CD4-positive, alpha-beta T cell treated with Interleukin-17A for 4 hours (primary cell): ENCODE measurements around the gene EFHB.
A peak's percentile ranks its signal among the peaks of the same experiment; 100 is the strongest.
"Not testable (repeated sequence)": the region's sequence is repeated elsewhere in the genome, so short reads cannot be mapped to it uniquely, and the experiment has no call there.

Source experiments
- DNase-seq: peaks from one replicate; pipeline ENCODE4 v3.0.0-alpha.2; 2020; ENCODE audit warnings: mixed read lengths

Gene EFHB

GRCh38 chr3:19934098-19934566 lies at the start of gene EFHB:
Gene EFHB, minus strand, starts transcription at chr3:19934217. Its CDS starts 199 bp downstream, at chr3:19934018.
- DNase-seq = no peak

GRCh38 chr3:19972054-19972453 lies 38.0 kb upstream of the EFHB start:
- DNase-seq = no peak

- no peak for DNase-seq
Observed at GRCh38 chr3:19970327-19970726, 36.3 kb upstream of the EFHB start.

- DNase-seq = no peak
Observed at GRCh38 chr3:19967812-19968211, 33.8 kb upstream of the EFHB start.

GRCh38 chr3:19967208-19967607 lies 33.2 kb upstream of the EFHB start:
- DNase-seq = no peak

GRCh38 chr3:19961960-19962359 lies 27.9 kb upstream of the EFHB start:
- DNase-seq = no peak

- DNase-seq = no peak
Observed at GRCh38 chr3:19960696-19961095, 26.7 kb upstream of the EFHB start.

GRCh38 chr3:19959505-19959904 lies 25.5 kb upstream of the EFHB start:
- DNase-seq = no peak

GRCh38 chr3:19957354-19957753 lies 23.3 kb upstream of the EFHB start:
- not testable (repeated sequence) for DNase-seq

- no peak for DNase-seq
Observed at GRCh38 chr3:19954676-19955075, 20.7 kb upstream of the EFHB start.

GRCh38 chr3:19950316-19950715 lies 16.3 kb upstream of the EFHB start:
- no peak for DNase-seq

GRCh38 chr3:19948226-19948591 lies 14.2 kb upstream of the EFHB start:
- DNase-seq = no peak

GRCh38 chr3:19947549-19948225 lies 13.7 kb upstream of the EFHB start:
- DNase-seq = peak; percentile 52

GRCh38 chr3:19946832-19947548 lies 13.0 kb upstream of the EFHB start, which contains the start of gene RAB5A:
Gene RAB5A, plus strand, starts transcription at chr3:19947097. Its CDS starts 3,802 bp downstream, at chr3:19950899.
- peak; percentile 98 for DNase-seq

GRCh38 chr3:19945969-19946831 lies 12.2 kb upstream of the EFHB start:
- DNase-seq = peak; percentile 17

GRCh38 chr3:19945534-19945933 lies 11.5 kb upstream of the EFHB start:
- DNase-seq = no peak

GRCh38 chr3:19940643-19941042 lies 6.6 kb upstream of the EFHB start:
- no peak for DNase-seq

GRCh38 chr3:19938295-19938627 lies 4.2 kb upstream of the EFHB start:
- DNase-seq = no peak

- DNase-seq = no peak
Observed at GRCh38 chr3:19937459-19938294, 3.7 kb upstream of the EFHB start.

GRCh38 chr3:19932422-19932821 lies 1.6 kb downstream of the EFHB start:
- no peak for DNase-seq

- no peak for DNase-seq
Observed at GRCh38 chr3:19931767-19932188, 2.2 kb downstream of the EFHB start.

- DNase-seq = no peak
Observed at GRCh38 chr3:19931180-19931692, 2.8 kb downstream of the EFHB start.
